Activated T-cell treated with anti-CD3 and anti-CD28 coated beads, Interleukin-2, amount 50 U/mL, for 48 hours (primary cell): ENCODE data around the gene HNRNPDL.
"Not testable (repeated sequence)": the region's sequence is repeated elsewhere in the genome, so short reads cannot be mapped to it uniquely, and the experiment has no call there.

Source experiments
- DNase-seq, 2 experiments: peaks; one replicate each; pipeline ENCODE4 v3.0.0-alpha.2; 2020

Gene HNRNPDL

GRCh38 chr4:82430193-82430963, at the start of gene HNRNPDL, which contains the start of gene ENOPH1:
HNRNPDL (minus strand) TSS chr4:82430462; CDS start chr4:82429690, 772 bp downstream.
ENOPH1 (plus strand) TSS chr4:82430590; CDS start chr4:82430830, 240 bp downstream.
- peak; percentile 99 for DNase-seq

GRCh38 chr4:82479562-82479961, 49.3 kb upstream of the HNRNPDL start:
- no peak for DNase-seq

GRCh38 chr4:82477469-82477868, 47.2 kb upstream of the HNRNPDL start:
- not testable (repeated sequence) for DNase-seq

- not testable (repeated sequence) for DNase-seq
Measured at GRCh38 chr4:82475931-82476330, 45.7 kb upstream of the HNRNPDL start.

- DNase-seq = no peak
Measured at GRCh38 chr4:82473621-82474164, 43.4 kb upstream of the HNRNPDL start.

- DNase-seq = not testable (repeated sequence)
Measured at GRCh38 chr4:82473080-82473479, 42.8 kb upstream of the HNRNPDL start.

- DNase-seq = no peak
Measured at GRCh38 chr4:82469791-82470345, 39.6 kb upstream of the HNRNPDL start.

GRCh38 chr4:82467471-82467870, 37.2 kb upstream of the HNRNPDL start:
- no peak for DNase-seq

- DNase-seq = no peak
Measured at GRCh38 chr4:82463221-82463620, 33.0 kb upstream of the HNRNPDL start.

GRCh38 chr4:82462415-82462831, 32.2 kb upstream of the HNRNPDL start:
- DNase-seq = peak; percentile 90 to 91

GRCh38 chr4:82461710-82462109, 31.4 kb upstream of the HNRNPDL start:
- no peak for DNase-seq

GRCh38 chr4:82458729-82459128, 28.5 kb upstream of the HNRNPDL start:
- DNase-seq = no peak

- no peak for DNase-seq
Measured at GRCh38 chr4:82457266-82457665, 27.0 kb upstream of the HNRNPDL start.

GRCh38 chr4:82452026-82452425, 21.8 kb upstream of the HNRNPDL start:
- no peak for DNase-seq

GRCh38 chr4:82450966-82451755, 20.9 kb upstream of the HNRNPDL start:
- DNase-seq = no peak

GRCh38 chr4:82447886-82448285, 17.6 kb upstream of the HNRNPDL start:
- DNase-seq = no peak

- no peak for DNase-seq
Measured at GRCh38 chr4:82439088-82439487, 8.8 kb upstream of the HNRNPDL start.

GRCh38 chr4:82437285-82438005, 7.2 kb upstream of the HNRNPDL start:
- DNase-seq = no peak

GRCh38 chr4:82436780-82437179, 6.5 kb upstream of the HNRNPDL start:
- no peak for DNase-seq

- DNase-seq = no peak
Measured at GRCh38 chr4:82436130-82436529, 5.9 kb upstream of the HNRNPDL start.

- no peak for DNase-seq
Measured at GRCh38 chr4:82434949-82435348, 4.7 kb upstream of the HNRNPDL start.

- no peak for DNase-seq
Measured at GRCh38 chr4:82433791-82434190, 3.5 kb upstream of the HNRNPDL start.

GRCh38 chr4:82432596-82432995, 2.3 kb upstream of the HNRNPDL start:
- no peak for DNase-seq
